DMS53 treated with DMSO at 0.1 percent for 48 hours (cell line): ENCODE results near the gene ACOXL.
"Not testable (repeated sequence)": the region's sequence is repeated elsewhere in the genome, so short reads cannot be mapped to it uniquely, and the experiment has no call there.

ENCODE experiments used
- DNase-seq: peaks from one replicate; lab custom pipeline; 2025; ENCODE audit not compliant: unreplicated experiment; lab: John Stamatoyannopoulos, UW

The ACOXL gene

DNA sequence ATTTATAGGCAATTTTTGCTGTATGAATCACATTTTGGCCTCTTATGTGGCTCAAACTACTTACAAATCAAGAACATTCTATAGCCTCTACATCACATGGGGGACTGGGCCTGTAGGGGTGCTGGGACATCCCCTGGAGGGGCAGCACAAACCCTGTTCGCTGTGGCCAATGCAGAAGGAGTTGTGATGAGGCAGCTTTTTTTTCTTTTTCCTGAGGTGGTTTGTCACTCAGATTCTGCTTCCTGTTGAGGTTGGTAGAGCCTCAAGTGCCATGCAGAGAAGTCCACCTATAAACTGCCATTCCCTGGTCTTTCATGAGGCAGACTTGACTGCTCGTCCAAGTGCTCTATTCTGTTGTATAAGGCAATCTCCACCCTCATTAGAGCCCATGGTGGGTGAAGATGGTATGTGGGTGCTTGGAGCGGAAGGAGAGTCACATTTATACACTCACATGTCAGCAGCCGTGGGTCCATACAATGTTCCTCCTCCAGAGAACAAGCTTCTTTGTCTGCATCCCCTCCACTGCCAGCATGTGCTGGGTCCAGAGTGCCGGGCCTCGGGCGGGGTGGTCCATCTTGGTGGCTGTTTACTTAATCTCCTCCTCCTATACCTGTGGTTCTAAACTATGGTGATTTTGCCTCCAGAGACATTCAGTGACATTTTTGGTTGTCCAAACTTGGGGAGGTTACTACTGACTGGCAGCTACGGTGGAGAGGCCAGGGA is 120.3 kb downstream of the ACOXL start:
- DNase-seq = no peak

DNA sequence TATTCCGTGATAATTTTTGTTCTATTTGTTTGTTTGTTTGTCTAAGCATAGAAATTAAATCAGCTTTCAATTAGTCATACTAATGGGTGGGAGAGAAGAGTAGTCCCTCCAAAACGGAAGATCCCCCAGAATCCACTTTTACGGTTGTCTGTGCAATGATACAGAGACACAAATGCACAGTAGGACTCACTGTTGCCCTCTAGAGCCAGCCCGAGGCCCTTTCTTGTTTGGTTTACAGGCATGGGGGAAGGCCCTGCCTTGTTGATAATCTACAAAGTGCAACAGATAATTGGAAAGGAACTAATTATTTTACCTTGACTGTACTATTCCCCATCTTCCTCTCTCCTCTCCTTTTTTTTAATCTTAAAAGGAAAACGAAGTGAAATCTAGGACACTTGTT is 121.1 kb downstream of the ACOXL start:
- peak; percentile 25 for DNase-seq

DNA sequence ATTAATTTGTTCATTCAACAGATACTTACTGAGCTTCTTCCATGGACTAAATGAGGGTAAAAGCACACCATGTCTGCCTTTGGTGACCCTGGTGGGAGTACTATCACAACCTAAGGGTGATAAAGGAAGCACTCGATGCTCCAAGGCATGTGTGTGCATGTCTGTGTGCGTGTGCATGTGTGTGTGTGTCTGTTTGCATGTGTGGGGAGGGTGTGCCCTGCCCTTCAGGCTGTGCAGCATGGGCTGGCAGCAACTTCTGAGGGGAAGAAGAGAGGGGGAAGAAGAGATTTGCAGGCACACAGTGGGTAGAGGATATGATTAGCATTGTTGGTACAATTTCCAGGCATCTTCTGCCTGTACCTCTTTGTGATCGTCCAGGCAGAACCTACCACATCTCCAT is 121.6 kb downstream of the ACOXL start:
- DNase-seq = no peak

DNA sequence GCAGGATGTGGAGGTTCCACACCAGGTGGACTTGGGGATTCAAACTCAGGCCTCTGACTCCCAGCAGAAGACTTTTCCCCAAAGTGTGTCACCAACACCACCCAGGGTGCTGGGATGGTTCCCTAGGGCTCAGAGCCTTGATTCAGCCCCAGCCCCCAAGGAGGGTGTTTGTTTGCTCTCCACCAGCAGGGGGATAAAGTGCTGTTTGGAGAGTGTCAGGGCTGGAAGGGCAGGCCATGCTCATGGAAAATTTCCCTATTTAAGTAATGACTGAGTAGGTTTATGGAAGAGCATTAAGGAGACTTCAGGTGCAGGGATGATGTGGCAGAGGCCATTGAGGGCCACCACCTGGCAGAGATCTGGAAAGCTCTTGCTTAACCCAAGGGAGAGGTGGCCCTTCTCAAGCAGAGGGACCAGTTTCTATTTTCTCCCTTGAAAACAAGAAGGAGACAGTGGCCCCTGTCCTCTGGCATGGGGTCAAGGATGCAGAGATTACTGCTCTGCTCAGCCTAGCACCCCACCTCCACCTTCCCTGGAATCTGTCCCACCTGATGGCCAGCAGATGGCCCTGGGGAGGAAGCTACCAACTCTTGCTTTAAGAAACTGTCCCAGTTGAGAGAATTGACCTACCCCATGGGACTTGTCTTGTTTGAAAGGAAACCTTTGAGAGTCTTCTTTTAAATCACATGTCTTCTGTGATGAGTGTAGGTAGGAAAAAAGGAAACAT is 122.1 kb downstream of the ACOXL start:
- no peak for DNase-seq

DNA sequence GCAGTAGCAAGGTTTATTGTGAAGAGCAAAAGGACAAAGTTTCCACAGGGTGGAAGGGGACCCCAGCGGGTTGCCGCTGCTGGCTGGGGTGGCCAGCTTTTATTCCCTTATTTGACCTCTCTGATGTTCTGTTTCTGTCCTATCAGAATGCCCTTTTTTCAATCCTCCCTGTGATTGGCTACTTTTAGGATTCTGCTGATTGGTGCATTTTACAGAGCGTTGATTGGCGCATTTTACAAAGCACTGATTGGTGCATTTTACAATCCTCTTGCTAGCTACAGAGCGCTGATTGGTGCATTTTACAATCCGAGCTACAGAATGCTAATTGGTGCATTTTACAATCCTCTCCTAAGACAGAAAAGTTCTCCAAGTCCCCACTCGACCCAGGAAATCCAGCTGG is 123.5 kb downstream of the ACOXL start:
- not testable (repeated sequence) for DNase-seq

DNA sequence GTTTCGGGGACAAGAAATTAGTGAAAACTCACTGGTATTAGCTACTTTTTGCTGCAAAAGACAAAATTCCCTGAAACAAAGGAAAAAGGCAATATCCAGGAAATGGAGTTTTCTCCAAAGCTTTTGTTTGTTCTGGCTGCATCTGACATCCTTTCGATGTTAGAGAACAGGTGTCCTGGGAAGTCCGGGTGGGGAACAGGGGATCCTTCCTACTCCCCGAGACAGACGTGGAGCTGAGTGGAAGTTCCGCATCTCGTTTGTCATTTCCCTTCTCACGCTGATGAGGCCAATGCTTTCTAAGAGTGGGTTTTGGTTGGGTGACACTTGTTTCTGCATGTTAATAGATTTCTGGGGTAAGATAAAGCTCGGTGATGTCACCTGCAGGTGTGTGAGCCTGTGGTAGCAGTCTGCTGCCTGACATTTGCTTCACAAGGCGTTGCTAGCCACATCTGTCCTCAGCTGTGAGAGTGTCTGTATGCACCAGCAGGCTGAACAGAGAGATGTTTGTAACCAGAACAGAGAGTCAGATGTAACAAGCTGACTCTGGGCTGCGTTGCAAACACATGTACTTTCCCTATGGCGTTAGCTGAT is 125.9 kb downstream of the ACOXL start:
- DNase-seq = peak; percentile 52

DNA sequence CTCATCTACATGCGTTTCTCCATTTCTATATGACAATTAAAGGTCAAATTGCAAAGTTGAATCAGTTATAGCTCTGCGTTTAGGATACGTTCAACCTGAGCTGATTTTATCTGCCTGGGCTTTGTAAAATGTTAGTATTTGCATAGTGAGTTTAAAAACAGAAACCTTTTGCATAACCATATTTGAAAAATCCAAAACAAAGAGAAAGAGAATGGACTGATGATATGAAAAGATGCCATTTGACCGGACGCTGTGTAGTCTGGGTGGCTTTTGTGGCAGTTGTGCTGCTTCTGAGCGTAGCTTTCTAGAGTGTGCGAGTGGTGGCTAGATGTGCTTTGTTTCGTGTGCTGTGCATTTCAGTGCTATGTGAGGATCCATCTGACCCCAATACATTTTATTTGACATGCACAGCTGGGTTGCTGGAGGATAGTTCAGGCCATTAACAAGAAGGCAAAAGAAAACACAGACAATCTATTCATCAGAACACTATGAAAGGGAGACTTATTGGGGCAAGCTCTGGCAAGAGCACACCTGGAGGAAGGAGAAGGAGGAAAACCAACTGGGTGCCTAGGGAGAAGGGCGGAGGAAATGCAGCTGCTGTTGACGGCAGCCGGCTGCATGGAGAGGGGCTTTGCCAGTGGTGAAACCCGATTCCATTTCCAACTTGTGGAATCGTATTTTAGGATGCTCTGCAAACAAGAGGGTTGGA is 126.8 kb downstream of the ACOXL start:
- no peak for DNase-seq

DNA sequence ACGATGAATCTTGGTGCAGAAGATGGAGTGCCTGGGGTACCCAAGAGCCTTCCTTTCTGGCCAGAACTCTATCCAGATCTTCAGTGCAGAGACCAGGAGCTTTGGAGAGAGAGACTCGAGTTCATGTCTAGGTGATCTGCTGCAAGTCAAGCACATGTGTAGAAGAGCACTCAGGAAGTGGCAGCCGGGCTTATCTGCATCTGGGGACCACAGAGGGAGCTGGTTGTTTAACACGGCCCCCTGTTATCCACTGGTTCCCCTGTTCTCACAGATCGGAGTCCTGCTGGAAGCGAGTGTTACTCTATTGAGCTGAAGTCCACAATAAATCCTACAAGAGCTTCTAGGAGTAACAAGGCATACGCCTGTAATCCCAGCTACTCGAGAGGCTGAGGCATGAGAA is 128.3 kb downstream of the ACOXL start:
- DNase-seq = no peak

DNA sequence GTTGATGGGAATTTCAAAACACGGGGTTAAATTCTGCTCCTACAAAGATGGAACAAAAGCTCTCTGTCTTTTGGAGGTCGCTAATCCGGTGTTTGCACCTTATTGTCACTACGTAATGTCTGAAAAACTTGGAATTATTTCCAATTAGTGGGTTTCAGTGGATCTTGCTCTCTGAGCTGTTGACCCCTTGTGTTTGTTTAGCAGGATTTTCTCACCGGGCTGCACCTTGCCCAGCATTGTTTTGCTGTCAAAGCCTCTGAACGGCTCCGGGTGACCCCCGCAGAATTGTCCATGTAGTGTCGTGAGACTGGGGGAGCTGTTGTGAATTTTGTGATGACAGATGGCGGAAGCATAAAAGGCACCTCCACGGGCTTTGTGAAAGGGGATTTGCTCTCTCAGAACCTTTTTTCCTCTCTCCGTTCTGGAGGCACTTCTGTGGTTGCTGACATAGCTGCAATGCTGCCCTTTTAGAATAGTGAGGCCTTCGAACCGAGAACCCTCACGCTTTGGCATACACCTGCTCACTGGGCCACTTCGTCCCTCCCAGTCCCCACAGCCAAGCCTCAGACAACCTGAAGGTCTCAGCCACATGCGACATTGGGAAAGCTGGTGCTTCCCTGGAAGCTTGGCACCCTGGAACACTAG is 129.4 kb downstream of the ACOXL start:
- DNase-seq = no peak

DNA sequence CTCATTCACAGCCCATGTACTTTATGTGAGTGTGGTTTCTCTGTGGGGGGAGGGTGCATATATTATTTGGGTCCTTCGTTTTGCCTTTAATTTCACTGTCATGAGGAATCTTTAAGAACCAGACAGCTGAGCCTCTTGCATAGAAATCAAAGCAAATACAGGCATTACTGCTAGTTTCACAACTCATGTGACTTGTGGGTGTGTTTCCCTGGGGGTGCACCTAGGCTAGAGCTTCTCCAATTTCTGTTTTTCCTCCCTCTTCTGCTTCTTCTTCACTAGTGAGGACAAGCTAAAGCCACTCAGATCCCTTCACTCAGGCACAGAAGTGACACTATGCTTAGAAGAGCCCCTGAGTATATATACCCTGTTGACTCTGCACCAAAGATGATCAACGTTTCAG is 131.4 kb downstream of the ACOXL start:
- no peak for DNase-seq

DNA sequence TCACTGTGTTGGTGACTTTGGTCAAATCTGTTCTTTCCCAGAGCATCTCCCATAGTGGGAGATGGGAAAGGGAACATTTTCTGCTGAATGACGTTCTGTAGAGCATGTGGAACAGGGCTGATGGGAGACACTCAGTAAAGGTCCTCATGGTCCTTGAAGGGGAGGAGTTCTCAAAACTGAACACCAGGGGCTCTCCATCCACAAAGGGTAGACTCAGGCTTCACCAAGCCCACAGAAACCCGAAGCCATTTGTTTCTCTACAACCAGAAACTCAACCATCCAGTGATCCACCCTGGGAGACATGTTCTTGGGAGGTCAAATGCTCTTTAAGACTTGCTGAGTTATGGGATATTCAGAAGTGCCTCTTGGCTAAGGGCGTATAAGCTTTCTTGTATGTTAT is 131.8 kb downstream of the ACOXL start:
- DNase-seq = no peak

DNA sequence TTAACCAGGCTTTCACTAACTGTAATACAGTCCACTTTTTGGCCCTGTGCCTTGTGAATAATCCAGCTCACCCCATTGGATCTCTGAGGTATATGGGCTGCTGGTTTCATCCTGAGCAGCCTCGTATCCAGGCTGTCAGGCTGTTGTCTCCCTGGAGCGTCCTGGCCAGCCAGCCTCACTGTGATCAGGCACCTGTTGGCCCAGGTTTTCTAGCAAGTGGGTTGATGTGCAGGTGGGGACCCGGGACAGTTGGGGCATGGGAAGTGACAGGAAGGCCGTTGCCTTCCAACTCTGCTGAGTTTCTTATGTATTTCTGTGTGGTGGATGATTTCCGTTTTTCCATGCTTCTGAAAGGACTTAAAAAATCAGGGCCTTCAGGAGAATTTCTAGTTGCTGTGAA is 132.4 kb downstream of the ACOXL start:
- DNase-seq = no peak

DNA sequence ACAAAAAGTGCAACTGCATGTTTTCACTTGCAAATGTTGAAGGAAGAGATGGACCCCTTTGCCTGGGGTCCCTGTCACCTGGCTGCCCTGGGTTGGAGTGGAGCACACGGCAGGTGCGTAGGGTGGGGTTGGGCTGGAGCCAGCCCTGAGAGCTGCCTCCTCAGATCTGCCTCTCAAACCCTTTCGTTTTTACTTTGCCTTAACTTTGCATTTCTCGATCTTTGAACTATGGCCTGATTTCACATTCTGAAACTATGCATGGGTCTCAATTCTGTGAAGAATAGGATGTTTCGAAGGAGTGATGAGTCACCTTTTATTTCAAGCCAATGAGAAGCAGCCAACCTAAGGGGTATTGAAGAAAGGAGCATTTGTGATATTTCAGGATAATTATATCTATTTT is 132.8 kb downstream of the ACOXL start:
- DNase-seq = no peak

DNA sequence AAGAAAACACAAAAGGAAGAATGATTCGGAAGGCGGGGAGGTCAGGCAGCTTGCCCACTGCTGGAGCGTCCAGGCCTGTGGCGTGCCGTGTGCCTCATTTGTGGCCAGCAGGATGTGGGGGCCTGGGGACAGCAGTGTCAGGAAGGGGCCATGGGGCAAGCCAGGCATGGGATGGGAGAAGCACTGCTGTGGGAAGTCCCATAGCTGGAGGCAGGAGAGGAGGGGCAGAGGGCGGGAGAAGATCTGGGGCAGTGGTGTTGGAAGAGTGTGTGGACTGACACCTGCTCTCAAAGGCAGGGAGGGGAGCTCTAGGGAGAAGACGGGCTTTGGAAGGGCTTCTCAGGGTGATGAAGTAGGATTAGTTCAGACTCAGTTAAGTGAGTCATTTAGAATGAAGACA is 133.7 kb downstream of the ACOXL start:
- DNase-seq = no peak

DNA sequence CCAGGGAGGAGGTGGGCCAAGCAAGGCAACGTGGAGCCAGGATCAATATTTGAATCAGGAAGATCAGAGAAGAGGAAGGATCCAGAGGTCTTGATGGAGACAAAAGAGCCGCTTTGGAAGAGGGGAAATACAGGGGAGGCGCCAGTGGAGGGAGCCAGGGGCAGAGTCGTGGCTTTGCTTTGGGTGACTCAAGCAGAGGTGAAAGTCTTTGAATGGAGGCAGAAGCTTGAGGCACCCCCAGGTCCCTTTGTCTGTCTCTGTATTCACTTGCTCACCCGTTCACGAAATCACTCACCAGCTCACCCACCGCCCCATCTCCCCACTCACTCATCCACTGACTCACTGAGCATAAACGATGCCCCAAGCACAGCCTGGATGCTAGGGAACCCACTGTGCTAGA is 134.1 kb downstream of the ACOXL start:
- DNase-seq = no peak

DNA sequence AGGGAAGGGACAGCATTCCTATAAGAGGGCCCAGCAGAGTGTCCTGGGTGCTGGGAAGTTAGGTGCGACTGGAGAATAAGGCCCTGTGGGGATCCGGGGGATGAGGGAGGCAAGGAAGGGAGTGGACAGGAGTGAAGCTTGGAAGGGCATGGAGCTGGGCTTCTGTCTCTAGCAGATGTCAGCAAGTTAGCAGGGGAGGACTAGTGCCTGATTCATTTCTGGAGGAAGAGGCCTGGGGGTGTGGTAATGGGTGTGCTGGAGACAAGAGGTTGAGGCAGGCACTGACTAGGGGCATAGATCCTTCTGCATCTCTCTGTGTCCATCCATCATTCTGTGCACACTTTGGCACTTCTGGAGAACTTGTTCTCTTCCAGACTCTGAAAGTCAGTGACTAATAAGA is 134.7 kb downstream of the ACOXL start:
- DNase-seq = no peak

DNA sequence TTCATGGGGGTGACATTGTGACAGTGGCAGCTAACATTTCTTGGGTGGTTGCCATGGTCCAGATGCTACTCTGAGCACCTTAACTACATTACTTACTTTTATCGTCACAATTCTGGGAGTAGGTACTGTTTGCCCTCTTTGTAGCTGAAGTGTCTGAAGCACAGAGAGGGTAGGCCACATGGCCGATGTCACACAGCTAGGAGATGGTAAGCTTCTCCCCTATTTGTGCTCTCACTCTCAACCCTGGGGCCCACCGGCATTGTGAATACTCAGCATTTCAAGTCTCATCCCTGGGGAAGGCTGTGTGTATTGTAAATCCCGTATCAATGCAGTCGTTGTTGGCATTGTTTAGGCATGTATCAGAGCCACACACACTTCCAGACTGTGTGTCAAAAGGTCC is 136.6 kb downstream of the ACOXL start:
- DNase-seq = no peak

DNA sequence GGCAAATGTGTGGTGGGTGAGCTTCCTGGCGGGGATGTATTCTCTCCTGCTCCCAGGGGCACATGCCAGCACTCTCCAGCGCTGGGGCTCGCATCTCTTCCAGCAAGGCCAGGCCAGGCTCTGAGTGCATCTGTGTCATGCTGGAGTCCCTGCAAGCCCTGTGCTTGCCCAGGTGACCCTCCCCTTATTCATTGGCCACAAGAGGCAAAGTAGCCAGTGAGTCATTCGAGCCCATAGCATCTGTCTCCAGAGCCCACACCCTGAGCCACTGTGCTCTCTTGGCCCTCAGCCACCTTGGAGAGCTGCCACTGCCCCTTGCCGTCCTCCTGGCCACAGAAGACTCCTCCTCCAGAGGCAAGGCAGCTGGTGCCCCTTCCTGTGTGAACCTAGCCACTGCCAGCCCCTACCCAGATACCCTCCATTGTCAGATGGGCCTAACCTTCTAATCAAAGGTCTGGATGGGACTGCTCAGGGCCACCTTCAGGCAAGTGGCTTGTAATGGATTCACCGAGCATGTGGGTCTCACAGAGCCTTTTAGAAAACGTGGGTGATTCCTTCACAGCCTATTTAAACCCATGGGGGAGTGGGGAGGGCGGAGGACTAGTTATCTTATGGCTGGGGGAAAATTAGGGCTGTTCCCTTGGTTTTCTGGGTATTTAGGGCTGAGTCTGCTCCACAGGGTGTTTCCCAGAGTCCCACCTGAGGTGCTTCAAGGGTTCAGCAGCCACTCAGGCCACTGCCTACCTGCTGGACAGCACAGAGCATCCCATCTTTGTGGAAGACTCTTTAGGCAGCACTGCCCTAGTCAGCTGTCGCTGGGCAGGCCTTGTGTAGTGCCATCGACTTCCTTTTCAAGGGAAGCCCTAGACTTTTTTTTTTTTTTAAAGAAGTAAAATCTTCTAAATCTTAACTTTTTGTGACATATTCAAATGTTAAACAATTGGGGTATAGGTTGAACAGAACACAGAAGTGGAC is 137.4 kb downstream of the ACOXL start:
- DNase-seq = no peak

DNA sequence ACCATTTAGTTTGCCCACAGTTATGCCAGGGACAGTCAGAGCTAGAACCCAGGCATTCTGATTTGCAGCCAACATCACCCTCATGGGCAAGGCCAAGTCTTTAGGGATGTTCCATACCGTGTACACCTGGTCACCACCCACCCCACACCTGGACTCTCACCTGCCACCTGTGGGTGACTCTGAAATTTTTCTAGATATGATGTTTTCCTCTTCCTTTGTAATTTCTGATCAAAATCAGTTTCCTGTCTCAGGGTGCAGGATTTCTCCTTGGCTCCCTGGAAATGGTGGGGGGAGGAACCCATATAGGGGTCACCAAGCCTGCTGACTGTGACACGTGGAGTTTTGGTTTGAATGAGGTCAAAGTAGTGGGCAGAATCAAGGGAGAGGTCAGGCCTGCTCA is 138.2 kb downstream of the ACOXL start:
- DNase-seq = no peak

DNA sequence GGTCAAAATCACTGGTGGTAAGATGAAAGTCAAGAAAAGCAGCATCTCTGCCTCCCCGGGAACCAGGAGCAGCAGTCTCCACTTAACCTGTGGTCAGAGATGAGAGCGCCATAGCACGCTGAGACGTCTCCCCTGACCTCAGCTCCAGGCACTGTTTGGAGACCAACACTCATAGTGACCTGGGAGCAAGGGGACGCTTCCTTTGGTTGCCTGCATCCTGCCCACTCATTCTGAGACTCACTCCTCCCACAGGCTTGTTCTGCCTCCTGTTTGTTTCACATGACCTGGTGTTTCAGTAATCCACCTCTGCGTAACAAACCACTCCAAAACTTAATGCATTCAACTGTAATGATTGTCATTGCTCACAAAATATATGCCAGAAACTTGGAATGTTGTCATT is 139.3 kb downstream of the ACOXL start:
- no peak for DNase-seq
